Caco-2 (cell line): ENCODE data around the gene SPIN2B. TPM values are rescaled to one million over a fixed set of nuclear protein-coding genes. Genes with fewer than 3 reads are reported as not detected.

Experiments used
- BruUV-seq: library from RNA; stranded (reverse); fragments of 400-500 nt; replicated peaks from 2 replicates; lab custom pipeline; 2021; lab: Mats Ljungman, UMichigan
- CTCF ChIA-PET: fragments of 300-600 bp; sonication (Branson Sonifier 250); formaldehyde crosslinking; loops from one replicate; lab custom pipeline; 2022; ENCODE audit warnings: antibody characterized with exemption; lab: Charles Lee
- POLR2A ChIA-PET: fragments of 300-600 bp; sonication (Branson Sonifier 250); formaldehyde crosslinking; loops from one replicate; lab custom pipeline; 2022; ENCODE audit warnings: antibody characterized with exemption; lab: Charles Lee
- DNase-seq, 2 experiments: peaks; one replicate each; pipeline versions ENCODE4 v3.0.0 to v3.0.0-alpha.2; 2020 to 2022
- H3K27me3 ChIP-seq: replicated peaks from 2 replicates; pipeline ENCODE4 v1.6.0; 2011; ENCODE audit warnings: low read length; ENCODE audit not compliant: control insufficient read depth, insufficient read depth
- H3K36me3 ChIP-seq: 2 replicates; pipeline ENCODE4 v1.5.1; 2011; ENCODE audit warnings: low read length; ENCODE audit not compliant: control insufficient read depth, insufficient read depth
- H3K4me1 ChIP-seq: fragments of 250-450 bp; sonication (Bioruptor Pico); 2 replicates; pipeline ENCODE4 v1.5.1; 2020; ENCODE audit warnings: mild to moderate bottlenecking
- H3K4me3 ChIP-seq: 2 replicates; pipeline ENCODE4 v1.5.1; 2011; ENCODE audit warnings: low read depth, mild to moderate bottlenecking, control low read depth, low read length
- H3K9me3 ChIP-seq: fragments of 250-450 bp; sonication (Bioruptor Pico); 2 replicates; pipeline ENCODE4 v1.5.1; 2020; ENCODE audit warnings: mild to moderate bottlenecking, moderate library complexity
- H3K27ac Mint-ChIP-seq: one replicate; pipeline ENCODE4 v1.8.0; 2022; ENCODE audit warnings: mixed read lengths; ENCODE audit not compliant: unreplicated experiment
- H3K27me3 Mint-ChIP-seq: one replicate; pipeline ENCODE4 v1.8.0; 2022; ENCODE audit warnings: mixed read lengths; ENCODE audit not compliant: insufficient read depth, unreplicated experiment
- H3K36me3 Mint-ChIP-seq: one replicate; pipeline ENCODE4 v1.8.0; 2022; ENCODE audit warnings: mild to moderate bottlenecking, mixed read lengths; ENCODE audit not compliant: insufficient read depth, unreplicated experiment
- H3K4me1 Mint-ChIP-seq: one replicate; pipeline ENCODE4 v1.8.0; 2022; ENCODE audit warnings: low read depth, mixed read lengths; ENCODE audit not compliant: unreplicated experiment
- H3K4me3 Mint-ChIP-seq: one replicate; pipeline ENCODE4 v1.8.0; 2022; ENCODE audit warnings: mild to moderate bottlenecking, moderate library complexity, mixed read lengths; ENCODE audit not compliant: unreplicated experiment
- H3K9me3 Mint-ChIP-seq: one replicate; pipeline ENCODE4 v1.8.0; 2022; ENCODE audit warnings: mixed read lengths; ENCODE audit not compliant: unreplicated experiment
- intact Hi-C: fragments of 100-400 bp; cut with micrococcal nuclease; formaldehyde crosslinking; loops from one replicate; pipeline ENCODE4 v1.10.0; 2022; ENCODE audit not compliant: unreplicated experiment
- total RNA-seq: library from RNA; stranded (reverse); gene quantifications from 2 replicates; pipeline ENCODE4 v1.2.3, GENCODE V29; 2022
- TF ChIP-seq, protein P1 (sequence below), 2 experiments: fragments of 200-600 bp in 1 of 2; IDR thresholded peaks; 1 replicate in 1 of 2; 2 replicates in 1 of 2; pipeline versions ENCODE4 v1.5.1 to v1.8.0; 2011 to 2022; ENCODE audit warnings: antibody characterized with exemption in 1 of 2, control low read depth in 1 of 2, inconsistent platforms in 1 of 2, low read depth in 1 of 2, low read length in 1 of 2, mild to moderate bottlenecking in 1 of 2, moderate library complexity in 1 of 2; ENCODE audit not compliant: insufficient read depth in 1 of 2, severe bottlenecking in 1 of 2, unreplicated experiment in 1 of 2

The SPIN2B gene
- total RNA-seq, 1 experiment from 2014 or later = 14.3 TPM

DNA sequence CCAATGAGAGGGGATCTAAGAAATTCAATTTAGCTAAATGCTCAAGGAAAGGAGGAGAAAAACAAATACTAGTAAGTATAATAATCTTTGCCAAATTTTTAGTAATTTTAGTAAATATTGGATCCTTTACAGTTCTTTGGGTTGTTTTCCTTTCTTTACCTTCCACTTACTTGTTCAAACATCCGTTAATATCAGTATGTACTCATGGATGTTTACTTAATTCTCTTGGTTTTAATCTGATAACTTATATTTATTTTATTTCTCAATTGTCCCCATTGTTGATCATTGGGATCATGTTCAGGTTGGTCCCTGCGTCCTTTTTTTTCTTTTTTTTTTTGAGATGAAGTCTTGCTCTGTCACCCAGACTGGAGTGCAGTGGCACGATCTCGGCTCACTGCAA lies 46.9 kb downstream of the SPIN2B start:
- Histone ChIP-seq H3K9me3 (no peaks in the 10 kb centered on the region), H3K27me3 (no peaks in the 10 kb centered on the region), H3K36me3 (no peaks in the 10 kb centered on the region), H3K4me1 (no peaks in the 10 kb centered on the region), H3K4me3 (no peak overlapping the region)
- no peaks in the 10 kb centered on the region for H3K4me1 Mint-ChIP-seq
- intact Hi-C loops = no loop called here
- H3K27me3 Mint-ChIP-seq = no peaks in the 10 kb centered on the region
- no peak overlapping the region for H3K4me3 Mint-ChIP-seq
- no peak overlapping the region for H3K27ac Mint-ChIP-seq
- no peaks in the 10 kb centered on the region for H3K36me3 Mint-ChIP-seq
- no peaks in the 10 kb centered on the region for H3K9me3 Mint-ChIP-seq
- TF ChIP-seq, protein P1, sequence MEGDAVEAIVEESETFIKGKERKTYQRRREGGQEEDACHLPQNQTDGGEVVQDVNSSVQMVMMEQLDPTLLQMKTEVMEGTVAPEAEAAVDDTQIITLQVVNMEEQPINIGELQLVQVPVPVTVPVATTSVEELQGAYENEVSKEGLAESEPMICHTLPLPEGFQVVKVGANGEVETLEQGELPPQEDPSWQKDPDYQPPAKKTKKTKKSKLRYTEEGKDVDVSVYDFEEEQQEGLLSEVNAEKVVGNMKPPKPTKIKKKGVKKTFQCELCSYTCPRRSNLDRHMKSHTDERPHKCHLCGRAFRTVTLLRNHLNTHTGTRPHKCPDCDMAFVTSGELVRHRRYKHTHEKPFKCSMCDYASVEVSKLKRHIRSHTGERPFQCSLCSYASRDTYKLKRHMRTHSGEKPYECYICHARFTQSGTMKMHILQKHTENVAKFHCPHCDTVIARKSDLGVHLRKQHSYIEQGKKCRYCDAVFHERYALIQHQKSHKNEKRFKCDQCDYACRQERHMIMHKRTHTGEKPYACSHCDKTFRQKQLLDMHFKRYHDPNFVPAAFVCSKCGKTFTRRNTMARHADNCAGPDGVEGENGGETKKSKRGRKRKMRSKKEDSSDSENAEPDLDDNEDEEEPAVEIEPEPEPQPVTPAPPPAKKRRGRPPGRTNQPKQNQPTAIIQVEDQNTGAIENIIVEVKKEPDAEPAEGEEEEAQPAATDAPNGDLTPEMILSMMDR (IDR thresholded peaks at IDR 0.05; ENCODE audit: insufficient read depth in 1 of 2, low read depth in 1 of 2, low read length in 1 of 2, severe bottlenecking in 1 of 2, unreplicated experiment in 1 of 2) = no peak
- no TSS peak for BruUV-seq
- ChIA-PET POLR2A (no interaction called here), CTCF (no interaction called here)
- no peak for DNase-seq

DNA sequence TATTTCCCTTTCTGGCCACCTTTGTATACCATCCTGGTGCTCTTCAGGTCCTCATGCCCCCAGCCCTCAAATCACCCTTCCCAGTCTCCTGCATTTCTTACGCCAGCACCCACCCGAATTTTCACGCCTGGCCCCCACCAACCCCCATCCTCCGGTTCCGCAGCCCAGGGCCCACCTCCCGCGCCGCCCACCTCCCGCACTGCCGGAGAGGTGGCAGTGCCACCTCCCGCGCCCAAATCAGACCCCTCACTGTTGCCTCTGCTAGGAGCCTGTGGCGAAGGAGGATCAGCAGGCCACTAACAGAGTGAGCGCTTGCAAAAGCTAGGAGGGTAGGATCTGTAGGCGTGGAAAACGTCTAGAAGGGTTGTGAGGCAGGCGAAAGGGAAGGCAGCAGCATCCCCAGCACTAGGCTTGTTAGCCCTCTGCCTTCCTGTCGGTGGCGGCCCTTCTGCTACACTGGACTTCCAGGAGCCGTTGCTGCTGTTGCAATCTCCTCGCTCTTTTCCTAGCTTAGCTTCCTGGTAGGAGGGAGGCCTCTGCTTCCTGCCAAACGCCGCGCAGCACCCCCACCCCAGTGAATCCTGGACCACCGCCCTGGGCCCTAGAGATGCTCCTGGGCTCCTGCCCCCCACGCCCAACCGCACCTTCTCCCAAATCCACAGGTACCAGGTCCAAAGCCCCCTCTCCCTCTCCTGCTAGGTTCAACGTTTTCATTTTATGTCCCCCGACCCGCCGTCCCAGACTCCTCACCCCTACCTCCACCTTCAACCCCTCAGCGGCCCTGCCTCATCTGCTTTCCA lies 51.0 kb downstream of the SPIN2B start:
- CTCF ChIA-PET = no interaction called here
- TF ChIP-seq, protein P1 (IDR thresholded peaks at IDR 0.05; ENCODE audit: insufficient read depth in 1 of 2, low read depth in 1 of 2, low read length in 1 of 2, severe bottlenecking in 1 of 2, unreplicated experiment in 1 of 2) = no peak
- no peak overlapping the region for H3K4me3 Mint-ChIP-seq
- no TSS peak for BruUV-seq
- H3K9me3 Mint-ChIP-seq = no peaks in the 10 kb centered on the region
- peaks cover 4% of the 10 kb centered on the region; the same call in 1 of the 2 replicates for H3K4me1 ChIP-seq
- no peak overlapping the region for H3K27ac Mint-ChIP-seq
- no peaks in the 10 kb centered on the region for H3K9me3 ChIP-seq
- H3K4me3 ChIP-seq = no peak overlapping the region
- H3K36me3 ChIP-seq = no peaks in the 10 kb centered on the region
- no peaks in the 10 kb centered on the region for H3K27me3 Mint-ChIP-seq
- intact Hi-C loops = no loop called here
- H3K36me3 Mint-ChIP-seq = no peaks in the 10 kb centered on the region
- DNase-seq = no peak
- peaks cover 9% of the 10 kb centered on the region for H3K4me1 Mint-ChIP-seq
- no peaks in the 10 kb centered on the region for H3K27me3 ChIP-seq
- POLR2A ChIA-PET = no interaction called here

Other genes starting within 250 kb of the SPIN2B start
- 17.9 TPM in 2 replicates for gene SPIN3, start 126.0 kb downstream of the SPIN2B start, total RNA-seq
- gene SPIN2A, start 15.8 kb upstream of the SPIN2B start, total RNA-seq = 0.91 and 1.6 TPM in 2 replicates
- 7.7 and 7.8 TPM in 2 replicates for gene FAAH2, start 165.2 kb upstream of the SPIN2B start, total RNA-seq